Left lobe of liver (tissue), 2 donors: Measurements from ENCODE around the gene A2ML1. TPM values are rescaled to one million over a fixed set of nuclear protein-coding genes. Genes with fewer than 3 reads are reported as not detected.
A peak's percentile ranks its signal among the peaks of the same experiment; 100 is the strongest.
"Not testable (repeated sequence)": the region's sequence is repeated elsewhere in the genome, so short reads cannot be mapped to it uniquely, and the experiment has no call there.

Source experiments
- ATAC-seq: fragments of 200-7000 bp; cut with Tn5 transposase; one replicate; pipeline ENCODE4 v1.9.1; 2020; ENCODE audit warnings: mild to moderate bottlenecking, moderate library complexity
- DNase-seq: peaks from one replicate; pipeline ENCODE4 v3.0.0-alpha.2; 2020; ENCODE audit warnings: low spot score
- total RNA-seq: library from RNA; stranded (reverse); gene quantifications from one replicate; pipeline ENCODE4 v1.2.1, GENCODE V29; 2021
- donor health status: DM: no; HTN: no; CAD: no; lungs with moderate emphysema.
- donor health status: DM: no; HTN: yes; CAD: no.

The A2ML1 gene
- not detected for total RNA-seq

- no peak for ATAC-seq
- DNase-seq = no peak
These were observed at the start of gene A2ML1 for GRCh38 chr12:8822298-8822697. Gene A2ML1, plus strand, starts transcription at chr12:8822621. Its CDS starts 31 bp downstream, at chr12:8822652.

DNA sequence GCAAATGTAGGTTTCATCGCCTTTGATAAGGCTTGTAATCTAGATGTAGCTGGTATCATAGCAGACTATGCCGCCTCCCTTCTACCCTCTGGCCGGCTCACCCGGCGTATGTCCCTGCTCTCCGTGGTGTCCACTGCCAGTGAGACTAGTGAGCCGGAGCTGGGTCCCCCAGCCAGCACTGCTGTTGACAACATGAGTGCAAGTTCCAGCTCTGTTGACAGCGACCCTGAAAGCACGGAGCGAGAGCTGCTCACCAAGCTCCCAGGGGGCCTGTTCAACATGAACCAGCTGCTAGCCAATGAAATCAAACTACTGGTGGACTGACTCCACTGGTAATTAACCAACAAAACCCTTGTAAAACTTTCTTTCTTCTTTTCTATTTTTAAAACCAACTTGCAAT, 49.0 kb upstream of the A2ML1 start:
- ATAC-seq (no peak), DNase-seq (no peak)

DNA sequence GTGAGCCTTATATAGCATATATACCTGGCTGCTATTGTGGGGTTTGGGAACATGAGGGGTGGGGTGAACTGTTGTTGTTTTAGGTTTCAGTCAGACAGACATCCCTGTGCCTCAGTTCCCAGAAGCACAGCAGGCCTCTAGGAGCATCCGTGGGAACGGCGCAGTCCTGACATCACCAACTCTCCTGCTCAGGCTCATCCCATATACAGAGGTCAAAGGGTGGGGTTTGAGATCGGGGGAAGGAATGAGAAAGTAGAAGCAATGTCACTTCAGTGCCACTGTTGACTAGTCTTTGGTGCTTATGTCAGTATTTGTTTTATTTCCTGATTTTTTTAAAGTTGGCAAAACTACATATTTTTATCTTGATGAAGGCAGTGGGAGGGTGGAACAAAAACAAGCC, 43.1 kb upstream of the A2ML1 start:
- ATAC-seq = no peak
- DNase-seq = no peak

DNA sequence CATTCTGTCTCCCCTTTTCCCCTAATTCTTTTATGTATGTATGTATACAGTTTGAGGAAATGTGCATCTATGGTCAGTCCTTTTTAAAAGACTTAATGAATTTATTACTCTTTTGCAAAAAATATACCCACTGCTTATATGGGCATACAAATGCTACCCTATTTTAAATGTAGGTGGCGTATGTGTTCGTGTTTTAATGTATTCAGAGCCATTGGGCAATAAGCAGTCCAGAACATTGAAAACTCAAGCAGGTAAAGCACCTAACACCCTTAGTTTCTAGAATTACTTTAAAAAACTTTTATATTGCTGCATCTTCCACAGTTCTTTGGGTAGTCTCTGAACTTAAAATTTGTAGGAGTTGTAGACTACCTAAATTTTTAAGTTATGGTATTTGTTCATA, 42.6 kb upstream of the A2ML1 start:
- DNase-seq = no peak
- no peak for ATAC-seq

- ATAC-seq = peak; percentile 64
- no peak for DNase-seq
These were observed 42.0 kb upstream of the A2ML1 start for GRCh38 chr12:8780389-8780788.

GRCh38 chr12:8781381-8782127, 40.9 kb upstream of the A2ML1 start:
- DNase-seq (no peak), ATAC-seq (no peak)

DNA sequence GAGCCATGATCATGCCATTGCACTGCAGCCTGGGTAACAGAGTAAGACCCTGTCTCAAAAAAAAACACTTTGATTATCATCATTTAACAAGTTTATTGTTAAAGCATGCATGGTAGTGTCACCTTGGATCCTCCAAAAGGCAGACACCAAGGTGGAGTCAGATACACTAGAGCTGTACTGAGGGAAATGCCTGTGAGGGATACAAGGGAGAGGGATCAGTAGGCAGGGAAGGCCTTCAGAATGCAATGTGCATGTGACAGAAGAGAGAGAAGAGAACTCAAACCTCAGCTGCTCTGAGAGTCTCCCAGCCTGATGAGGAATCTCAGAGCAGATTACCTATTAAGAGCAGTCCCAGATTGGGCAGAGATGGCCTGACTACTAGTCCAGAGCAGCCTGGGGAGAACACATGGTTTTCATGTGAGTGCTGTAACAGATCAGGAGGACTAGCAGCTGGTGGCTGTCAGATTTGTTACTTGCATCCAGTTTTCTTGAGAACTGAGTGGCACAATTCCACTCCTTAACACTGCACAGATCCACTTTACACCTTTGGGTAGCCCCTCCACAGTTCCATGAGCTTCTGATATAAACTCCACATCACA, 38.0 kb upstream of the A2ML1 start:
- DNase-seq (no peak), ATAC-seq (no peak)

DNA sequence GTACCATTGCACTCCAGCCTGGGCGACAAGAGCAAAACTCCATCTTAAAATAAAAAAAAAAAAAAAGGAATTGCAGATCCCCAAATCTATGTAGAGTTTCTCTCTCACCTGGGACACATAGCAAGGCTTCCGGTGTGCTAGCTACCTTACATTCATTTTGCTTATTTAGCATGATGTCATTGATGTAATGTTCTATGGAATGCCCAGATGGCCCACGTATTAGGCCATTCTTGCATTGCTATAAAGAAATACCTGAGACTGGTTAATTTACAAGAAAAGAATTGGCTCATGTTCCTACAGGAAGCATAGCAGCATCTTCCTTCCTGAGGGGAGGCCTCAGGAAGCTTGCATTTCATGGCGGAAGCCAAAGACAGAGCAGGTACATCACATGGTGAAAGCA, 36.9 kb upstream of the A2ML1 start:
- ATAC-seq (no peak), DNase-seq (no peak)

- not testable (repeated sequence) for DNase-seq, ATAC-seq
These were observed 35.2 kb upstream of the A2ML1 start for GRCh38 chr12:8787206-8787605.

DNA sequence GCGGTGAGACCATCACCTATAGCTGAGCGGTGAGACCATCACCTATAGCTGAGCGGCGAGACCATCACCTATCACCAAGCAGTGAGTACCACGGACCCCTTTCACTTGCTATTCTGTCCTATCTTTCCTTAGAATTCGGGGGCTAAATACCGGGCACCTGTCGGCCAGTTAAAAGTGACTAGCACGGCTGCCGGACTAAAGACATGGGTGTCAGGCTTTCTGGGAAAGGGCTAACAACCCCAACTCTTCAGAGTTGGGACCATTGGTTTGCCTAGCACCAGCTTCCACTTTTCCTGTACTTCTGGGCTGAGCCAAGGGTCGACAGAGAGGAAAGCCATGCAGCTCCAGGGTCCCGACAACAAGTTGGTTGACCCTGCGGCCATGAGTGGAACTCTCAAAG, 33.7 kb upstream of the A2ML1 start:
- ATAC-seq, DNase-seq: not testable (repeated sequence)

DNA sequence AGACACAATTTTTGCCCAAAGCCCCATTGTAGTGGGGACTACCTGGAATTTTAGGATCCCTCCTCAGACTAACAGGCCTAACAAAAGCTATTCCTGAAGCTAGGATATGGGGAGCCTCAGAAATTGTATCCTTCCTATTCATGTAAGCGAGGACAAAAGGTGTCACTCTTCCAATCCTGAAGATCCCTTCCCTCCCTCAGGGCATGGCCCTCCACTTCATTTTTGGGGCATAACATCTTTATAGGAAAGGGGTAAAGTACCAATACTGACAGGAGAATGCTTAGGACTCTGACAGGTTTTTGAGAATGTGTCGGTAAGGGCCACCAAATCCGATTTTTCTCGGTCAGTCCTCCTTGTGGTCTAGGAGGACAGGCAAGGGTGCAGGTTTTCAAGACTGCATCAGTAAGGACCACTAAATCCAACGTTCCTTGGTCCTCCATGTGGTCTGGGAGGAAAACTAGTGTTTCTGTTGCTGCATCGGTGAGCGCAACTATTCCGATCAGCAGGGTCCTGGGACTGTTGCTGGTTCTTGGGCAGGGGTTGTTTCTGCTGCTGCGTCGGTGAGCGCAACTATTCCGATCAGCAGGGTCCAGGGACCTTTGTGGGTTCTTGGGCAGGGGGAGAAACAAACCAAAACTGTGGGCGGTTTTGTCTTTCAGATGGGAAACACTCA, 32.9 kb upstream of the A2ML1 start:
- not testable (repeated sequence) for ATAC-seq, DNase-seq

- not testable (repeated sequence) for DNase-seq, ATAC-seq
These were observed 29.2 kb upstream of the A2ML1 start for GRCh38 chr12:8793226-8793625.

- not testable (repeated sequence) for ATAC-seq
These were observed 27.8 kb upstream of the A2ML1 start for GRCh38 chr12:8794611-8795010.

DNA sequence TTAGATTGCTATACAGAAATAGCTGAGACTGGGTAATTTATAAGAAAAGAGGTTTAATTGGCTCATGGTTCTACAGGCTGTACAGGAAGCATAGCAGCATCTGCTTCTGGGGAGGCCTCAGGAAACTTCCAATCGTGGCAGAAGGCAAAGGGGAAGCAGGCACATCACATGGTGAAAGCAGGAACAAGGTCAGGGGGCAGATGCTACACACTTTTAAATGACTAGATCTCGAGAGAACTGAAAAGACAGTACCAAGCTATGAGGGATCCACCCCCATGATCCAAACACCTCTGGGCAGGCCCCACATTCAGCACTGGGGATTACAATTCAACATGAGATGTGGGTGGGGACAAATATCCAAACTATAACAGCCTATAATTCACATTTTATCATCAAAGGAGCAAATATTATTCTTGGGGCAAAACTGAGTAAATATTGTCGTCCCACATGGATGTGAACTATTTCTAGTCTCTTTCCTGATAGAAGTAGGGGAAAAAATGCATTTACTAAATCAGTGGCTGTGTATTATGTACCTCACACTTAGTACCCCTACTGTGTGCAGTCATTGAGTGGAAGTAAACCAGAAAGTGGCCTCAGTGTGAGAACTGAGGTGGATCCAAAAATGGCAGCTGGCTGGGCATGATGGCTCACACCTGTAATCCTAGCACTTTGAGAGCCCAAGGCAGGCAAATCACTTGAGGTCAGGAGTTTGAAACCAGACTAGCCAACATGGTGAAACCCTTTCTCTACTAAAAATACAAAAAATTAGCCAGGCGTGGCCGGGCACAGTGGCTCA, 25.4 kb upstream of the A2ML1 start:
- ATAC-seq = no peak
- DNase-seq = no peak

More at GRCh38 chr12:8794611-8795010, 27.8 kb upstream of the A2ML1 start:
- not testable (repeated sequence) for DNase-seq

- not testable (repeated sequence) for DNase-seq, ATAC-seq
These were observed 21.2 kb upstream of the A2ML1 start for GRCh38 chr12:8801213-8801612.

DNA sequence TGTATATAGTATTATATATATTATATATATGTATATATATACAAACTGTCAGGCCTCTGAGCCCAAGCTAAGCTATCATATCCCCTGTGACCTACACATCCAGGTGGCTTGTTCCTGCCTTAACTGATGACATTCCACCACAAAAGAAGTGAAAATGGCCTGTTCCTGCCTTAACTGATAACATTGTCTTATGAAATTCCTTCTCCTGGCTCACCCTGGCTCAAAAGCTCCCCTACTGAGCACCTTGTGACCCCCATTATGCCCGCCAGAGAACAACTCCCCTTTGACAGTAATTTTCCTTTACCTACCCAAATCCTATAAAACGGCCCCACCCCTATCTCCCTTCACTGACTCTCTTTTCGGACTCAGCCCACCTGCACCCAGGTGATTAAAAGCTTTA, 17.6 kb upstream of the A2ML1 start:
- DNase-seq, ATAC-seq: not testable (repeated sequence)

GRCh38 chr12:8805487-8805886, 16.9 kb upstream of the A2ML1 start:
- DNase-seq, ATAC-seq: not testable (repeated sequence)

DNA sequence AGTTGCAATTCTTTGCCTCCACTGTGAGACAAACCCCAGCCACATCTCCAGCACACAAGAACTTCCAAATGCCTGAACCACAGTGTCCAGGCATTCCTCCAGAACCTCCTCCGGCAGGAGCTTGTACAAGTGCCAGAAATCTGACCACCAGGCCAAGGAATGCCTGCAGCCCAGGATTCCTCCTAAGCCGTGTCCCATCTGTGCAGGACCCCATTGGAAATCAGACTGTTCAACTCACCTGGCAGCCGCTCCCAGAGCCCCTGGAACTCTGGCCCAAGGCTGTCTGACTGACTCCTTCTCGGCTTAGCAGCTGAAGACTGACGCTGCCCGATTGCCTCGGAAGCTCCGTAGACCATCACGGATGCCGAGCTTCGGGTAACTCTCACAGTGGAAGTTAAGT, 15.3 kb upstream of the A2ML1 start:
- DNase-seq, ATAC-seq: not testable (repeated sequence)

DNA sequence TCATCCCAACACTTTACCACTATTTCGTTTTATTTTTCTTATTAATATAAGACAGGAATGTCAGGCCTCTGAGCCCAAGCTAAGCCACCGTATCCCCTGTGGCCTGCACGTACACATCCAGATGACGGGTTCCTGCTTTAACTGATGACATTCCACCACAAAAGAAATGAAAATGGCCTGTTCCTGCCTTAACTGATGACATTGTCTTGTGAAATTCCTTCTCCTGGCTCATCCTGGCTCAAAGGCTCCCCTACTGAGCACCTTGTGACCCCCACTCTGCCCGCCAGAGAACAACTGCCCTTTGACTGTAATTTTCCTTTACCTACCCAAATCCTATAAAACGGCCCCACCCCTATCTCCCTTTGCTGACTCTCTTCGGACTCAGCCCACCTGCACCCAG, 12.3 kb upstream of the A2ML1 start:
- ATAC-seq, DNase-seq: not testable (repeated sequence)

DNA sequence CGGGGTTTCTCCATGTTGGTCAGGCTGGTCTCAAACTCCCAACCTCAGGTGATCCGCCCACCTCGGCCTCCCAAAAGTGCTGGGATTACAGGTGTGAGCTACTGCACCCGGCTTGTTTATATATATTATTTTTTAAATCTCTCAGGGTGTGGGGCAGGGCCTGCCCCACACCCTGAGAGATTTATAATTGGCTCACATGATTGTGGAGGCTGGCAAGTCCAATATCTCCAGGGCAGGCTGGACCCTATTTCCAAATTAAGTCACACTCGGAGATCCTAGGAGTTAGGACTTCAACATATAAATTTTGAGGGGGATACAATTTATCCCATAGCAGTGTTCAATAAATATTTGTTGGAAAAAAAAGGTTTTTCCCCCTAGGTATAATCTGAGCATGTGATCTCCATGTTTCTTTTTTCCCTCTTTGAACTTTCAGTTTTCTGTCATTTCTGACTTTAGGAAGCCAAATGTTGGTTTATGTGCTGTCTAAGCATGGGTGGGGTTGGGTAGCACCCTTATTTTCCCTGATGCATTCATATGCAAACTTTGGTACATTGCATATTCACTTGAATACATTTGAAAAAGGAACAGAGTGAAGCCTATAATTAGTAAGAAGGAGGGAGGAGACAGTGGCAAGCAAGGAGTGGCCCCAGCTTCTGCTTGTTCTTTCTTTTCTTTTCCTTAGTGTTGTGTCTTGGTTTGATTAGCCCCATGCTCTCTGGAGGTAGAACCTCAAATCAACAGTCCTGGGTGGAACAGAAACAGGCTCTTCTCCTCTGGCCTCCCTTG, 8.7 kb upstream of the A2ML1 start:
- DNase-seq (no peak), ATAC-seq (no peak)
